ENCODE measurements around the gene LSR. TPM values are rescaled to one million over a fixed set of nuclear protein-coding genes. Genes with fewer than 3 reads are reported as not detected.
"Not testable (repeated sequence)": the region's sequence is repeated elsewhere in the genome, so short reads cannot be mapped to it uniquely, and the experiment has no call there.

The LSR gene
- total RNA-seq, 2 donors from 2014 or later = 67.5 to 80.1 TPM

- peaks cover 38% of the 10 kb centered on the region for H3K4me1 ChIP-seq
- H3K27me3 ChIP-seq = no peaks in the 10 kb centered on the region
- intact Hi-C loops (cut with DNase I) = no loop called here
- TF ChIP-seq POLR2A (IDR thresholded peaks at IDR 0.05) = no peak
- TF ChIP-seq CTCF (IDR thresholded peaks at IDR 0.05) = no peak
- no peak for ATAC-seq
- 27 to 56% methylated on average over 1 of the region's 1 CpG for WGBS, 2 donors
- H3K36me3 ChIP-seq (replicated peaks in 1 of 2; ENCODE audit: insufficient read depth in 1 of 2, low read depth in 2 of 2) = no peaks in the 10 kb centered on the region
- H3K27ac ChIP-seq = no peak overlapping the region
- no peak for DNase-seq
- H3K4me3 ChIP-seq = no peak overlapping the region
- no peaks in the 10 kb centered on the region for H3K9me3 ChIP-seq
Observed at GRCh38 chr19:35285095-35285449, 36.3 kb downstream of the LSR start.

GRCh38 chr19:35285465-35285864 lies 36.7 kb downstream of the LSR start:
- H3K27me3 ChIP-seq; H3K4me3 ChIP-seq; H3K9me3 ChIP-seq; H3K27ac ChIP-seq; ATAC-seq; DNase-seq; H3K36me3 ChIP-seq (replicated peaks in 1 of 2; ENCODE audit: insufficient read depth in 1 of 2, low read depth in 2 of 2); intact Hi-C loops (cut with DNase I): not testable (repeated sequence)
- peaks cover 34% of the 10 kb centered on the region for H3K4me1 ChIP-seq
- 84 to 88% methylated on average over 3 of the region's 3 CpGs for WGBS, 2 donors

GRCh38 chr19:35286101-35286500 lies 37.3 kb downstream of the LSR start:
- ATAC-seq; H3K36me3 ChIP-seq (replicated peaks in 1 of 2; ENCODE audit: insufficient read depth in 1 of 2, low read depth in 2 of 2); H3K4me3 ChIP-seq; H3K27ac ChIP-seq; H3K9me3 ChIP-seq; DNase-seq; H3K27me3 ChIP-seq; intact Hi-C loops (cut with DNase I): not testable (repeated sequence)
- peaks cover 28% of the 10 kb centered on the region for H3K4me1 ChIP-seq
- peak in 1 of 3 donors; percentile 34 for TF ChIP-seq POLR2A (IDR thresholded peaks at IDR 0.05)
- 85 to 86% methylated on average over 5 of the region's 5 CpGs for WGBS, 2 donors

- ATAC-seq (no peak), DNase-seq (no peak)
- WGBS, 2 donors = 87 to 92% methylated on average over 7 to 10 of the region's 10 CpGs
- TF ChIP-seq CTCF (IDR thresholded peaks at IDR 0.05) (no peak), POLR2A (IDR thresholded peaks at IDR 0.05) (no peak)
- H3K4me1 ChIP-seq = peaks cover 12% of the 10 kb centered on the region
- H3K36me3 ChIP-seq (replicated peaks in 1 of 2; ENCODE audit: insufficient read depth in 1 of 2, low read depth in 2 of 2) = no peaks in the 10 kb centered on the region
- intact Hi-C loops (cut with DNase I) = no loop called here
- H3K27me3 ChIP-seq = no peaks in the 10 kb centered on the region
- no peak overlapping the region for H3K27ac ChIP-seq
- no peaks in the 10 kb centered on the region for H3K9me3 ChIP-seq
- no peak overlapping the region for H3K4me3 ChIP-seq
Observed at GRCh38 chr19:35287713-35288112, 38.9 kb downstream of the LSR start.

GRCh38 chr19:35288331-35288730 lies 39.5 kb downstream of the LSR start:
- 46 to 55% methylated on average over 1 to 2 of the region's 2 CpGs for WGBS, 2 donors
- no peaks in the 10 kb centered on the region for H3K9me3 ChIP-seq
- TF ChIP-seq POLR2A (IDR thresholded peaks at IDR 0.05) = no peak
- no peak for TF ChIP-seq CTCF (IDR thresholded peaks at IDR 0.05)
- peaks cover 5% of the 10 kb centered on the region for H3K4me1 ChIP-seq
- no peak for DNase-seq
- H3K36me3 ChIP-seq (replicated peaks in 1 of 2; ENCODE audit: insufficient read depth in 1 of 2, low read depth in 2 of 2) = no peaks in the 10 kb centered on the region
- intact Hi-C loops (cut with DNase I) = no loop called here
- H3K4me3 ChIP-seq = no peak overlapping the region
- no peak overlapping the region for H3K27ac ChIP-seq
- no peak for ATAC-seq
- H3K27me3 ChIP-seq = no peaks in the 10 kb centered on the region

- WGBS, 2 donors = 71 to 73% methylated on average over 5 of the region's 5 CpGs
- TF ChIP-seq CTCF (IDR thresholded peaks at IDR 0.05) = no peak
- no peak for TF ChIP-seq POLR2A (IDR thresholded peaks at IDR 0.05)
- H3K4me1 ChIP-seq = no peaks in the 10 kb centered on the region
- ATAC-seq (no peak), DNase-seq (no peak)
- intact Hi-C loops (cut with DNase I) = no loop called here
- H3K27me3 ChIP-seq = no peaks in the 10 kb centered on the region
- H3K36me3 ChIP-seq (replicated peaks in 1 of 2; ENCODE audit: insufficient read depth in 1 of 2, low read depth in 2 of 2) = no peaks in the 10 kb centered on the region
- H3K27ac ChIP-seq = no peak overlapping the region
- H3K4me3 ChIP-seq = no peak overlapping the region
- no peaks in the 10 kb centered on the region for H3K9me3 ChIP-seq
Observed at GRCh38 chr19:35288906-35289305, 40.1 kb downstream of the LSR start.

Data from body of pancreas (tissue), 4 donors.